ENCODE measurements around the gene KRT9.
"Not testable (repeated sequence)": the region's sequence is repeated elsewhere in the genome, so short reads cannot be mapped to it uniquely, and the experiment has no call there.

KRT9 gene

DNA sequence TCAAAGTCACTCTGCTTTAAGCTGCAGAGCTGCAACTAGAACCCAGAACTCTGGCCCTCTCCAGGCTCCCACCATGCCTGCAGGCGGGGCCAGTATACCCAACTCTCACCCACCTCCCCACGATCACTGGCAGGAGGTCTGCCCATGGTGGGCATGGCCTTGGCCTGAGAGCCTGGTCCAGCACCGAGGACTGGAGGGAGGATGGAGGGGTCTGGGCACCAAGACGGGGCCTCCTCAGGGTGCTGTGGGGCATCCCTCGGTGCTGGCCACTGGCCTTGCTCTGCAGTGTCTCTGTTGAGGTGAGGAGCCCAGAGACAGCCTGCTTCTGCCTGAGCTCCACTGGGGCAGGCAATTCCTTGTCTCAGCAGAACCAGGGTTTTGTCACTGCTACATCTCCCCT lies 42.2 kb upstream of the KRT9 start:
- DNase-seq (ENCODE audit: insufficient read length) = no peak
- no peak for FAIRE-seq
- no peak for TF ChIP-seq POLR2A (IDR thresholded peaks at IDR 0.05; ENCODE audit: low read depth, low read length)
- TF ChIP-seq TAF1 (IDR thresholded peaks at IDR 0.05; ENCODE audit: borderline replicate concordance, low read depth, low read length) = no peak
- TF ChIP-seq POLR2AphosphoS5 (IDR thresholded peaks at IDR 0.05; ENCODE audit: low read depth, low read length) = no peak

DNA sequence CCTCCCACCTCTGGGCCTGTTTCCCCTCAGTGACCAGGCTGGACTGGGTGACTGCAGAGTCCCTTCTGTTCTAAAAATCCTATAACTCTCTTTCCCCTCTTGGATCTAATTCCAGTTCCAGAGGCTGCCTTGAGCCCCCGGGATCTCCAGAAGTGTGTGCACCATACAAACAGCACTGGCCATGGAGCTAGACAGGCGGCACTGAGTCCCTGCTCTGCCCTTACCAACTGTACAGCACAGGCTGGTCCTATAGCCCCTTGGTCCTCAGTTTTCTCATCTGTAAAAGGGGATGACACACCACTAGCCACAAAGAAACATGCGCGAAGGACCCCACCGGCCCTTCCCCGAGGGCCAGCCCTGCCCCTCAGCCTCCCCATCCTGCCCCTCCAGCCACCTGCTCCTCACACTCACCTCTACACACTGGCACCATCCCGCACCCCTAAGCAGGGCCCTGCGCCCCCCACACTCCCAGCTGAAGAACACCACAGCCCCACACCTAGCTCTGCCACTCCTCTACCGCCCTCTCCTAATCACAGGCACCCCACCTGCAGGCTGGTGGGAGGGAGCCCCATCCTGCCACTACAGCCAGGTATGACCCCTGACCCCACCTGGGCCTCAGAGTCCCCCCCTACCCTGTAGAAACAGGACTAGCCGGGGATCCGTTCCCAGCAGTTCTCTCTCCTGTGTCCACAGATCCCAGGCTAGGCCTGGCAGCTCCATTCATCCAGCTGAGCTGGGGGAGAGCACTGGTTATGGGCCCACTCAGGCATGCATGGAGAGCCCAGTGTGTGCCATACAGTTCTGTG lies 41.6 kb upstream of the KRT9 start:
- DNase-seq (ENCODE audit: insufficient read length) (no peak), FAIRE-seq (no peak)
- TF ChIP-seq TAF1 (IDR thresholded peaks at IDR 0.05; ENCODE audit: borderline replicate concordance, low read depth, low read length) (no peak), POLR2AphosphoS5 (IDR thresholded peaks at IDR 0.05; ENCODE audit: low read depth, low read length) (no peak), POLR2A (IDR thresholded peaks at IDR 0.05; ENCODE audit: low read depth, low read length) (no peak)

DNA sequence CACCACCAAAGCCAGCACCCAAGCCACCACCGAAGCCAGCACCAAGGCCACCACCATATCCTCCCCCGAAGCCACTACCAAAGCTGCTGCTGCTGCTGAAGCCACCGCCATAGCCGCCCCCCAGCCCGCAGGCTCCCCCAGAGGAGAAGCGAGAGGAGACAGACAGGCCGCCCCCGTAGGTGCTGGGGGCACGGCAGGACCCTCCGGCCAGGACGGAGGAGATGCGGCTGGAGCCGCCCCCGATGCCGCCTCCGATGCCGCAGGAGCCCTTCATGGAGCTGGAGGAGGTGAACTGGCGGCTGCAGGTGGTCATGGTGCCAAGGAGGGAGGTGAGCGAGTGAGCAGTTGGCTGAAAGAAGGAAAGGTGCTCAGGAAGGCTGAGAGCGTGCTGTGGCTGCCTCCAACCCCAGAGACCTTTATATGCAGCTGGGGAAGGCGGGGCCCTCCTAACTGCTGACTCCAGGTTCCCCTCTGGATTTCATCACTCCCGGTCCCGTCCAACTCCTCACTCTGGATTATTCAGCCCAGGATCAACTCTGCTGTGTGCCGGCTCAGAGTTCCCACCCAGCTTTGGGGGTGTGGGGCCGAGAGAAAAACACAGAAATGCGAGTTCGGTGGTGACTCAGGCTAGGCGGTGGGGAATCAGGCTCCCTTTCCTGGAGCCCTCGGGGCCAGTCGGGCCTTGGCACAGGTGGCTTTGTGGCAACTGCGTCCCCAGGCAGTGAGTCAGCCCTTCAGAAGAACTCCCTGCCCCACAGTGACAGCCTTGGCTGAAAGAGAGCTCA lies 40.7 kb upstream of the KRT9 start, which contains the start of gene KRT16:
Gene KRT16, minus strand, starts transcription at position 392 of the 785 bp plus-strand sequence. Its CDS starts 79 bp downstream, at position 313.
- FAIRE-seq; DNase-seq (ENCODE audit: insufficient read length): not testable (repeated sequence)

DNA sequence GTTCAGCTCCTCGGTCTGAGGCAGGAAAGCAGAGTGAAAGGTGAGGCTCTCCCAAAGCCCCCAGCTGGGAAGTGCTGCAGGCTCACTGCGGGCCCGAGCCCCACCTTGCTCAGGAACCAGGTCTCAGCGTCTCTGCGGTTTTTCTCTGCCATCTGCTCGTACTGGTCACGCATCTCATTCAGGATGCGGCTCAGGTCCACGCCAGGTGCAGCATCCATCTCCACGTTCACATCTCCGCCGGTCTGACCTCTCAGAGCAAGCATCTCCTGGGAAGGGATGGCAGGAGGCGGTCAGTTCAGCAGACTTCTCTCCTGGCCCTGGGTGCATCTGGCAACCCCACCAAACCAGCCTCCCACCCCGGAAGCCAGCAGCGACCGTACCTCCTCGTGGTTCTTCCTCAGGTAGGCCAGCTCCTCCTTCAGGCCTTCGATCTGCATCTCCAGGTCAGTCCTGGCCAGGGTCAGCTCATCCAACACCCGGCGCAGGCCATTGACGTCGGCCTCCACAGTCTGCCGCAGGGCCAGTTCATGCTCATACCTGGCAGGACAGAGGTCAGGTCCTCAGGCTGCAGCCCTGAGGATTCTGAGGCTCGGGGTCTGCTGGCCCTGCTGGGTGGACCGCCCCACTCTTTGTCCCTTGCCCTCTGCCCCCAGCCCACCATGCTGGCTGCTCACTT lies 39.2 kb upstream of the KRT9 start:
- no peak for TF ChIP-seq POLR2A (IDR thresholded peaks at IDR 0.05; ENCODE audit: low read depth, low read length)
- no peak for TF ChIP-seq TAF1 (IDR thresholded peaks at IDR 0.05; ENCODE audit: borderline replicate concordance, low read depth, low read length)
- TF ChIP-seq POLR2AphosphoS5 (IDR thresholded peaks at IDR 0.05; ENCODE audit: low read depth, low read length) = no peak
- DNase-seq (ENCODE audit: insufficient read length) (no peak), FAIRE-seq (no peak)

DNA sequence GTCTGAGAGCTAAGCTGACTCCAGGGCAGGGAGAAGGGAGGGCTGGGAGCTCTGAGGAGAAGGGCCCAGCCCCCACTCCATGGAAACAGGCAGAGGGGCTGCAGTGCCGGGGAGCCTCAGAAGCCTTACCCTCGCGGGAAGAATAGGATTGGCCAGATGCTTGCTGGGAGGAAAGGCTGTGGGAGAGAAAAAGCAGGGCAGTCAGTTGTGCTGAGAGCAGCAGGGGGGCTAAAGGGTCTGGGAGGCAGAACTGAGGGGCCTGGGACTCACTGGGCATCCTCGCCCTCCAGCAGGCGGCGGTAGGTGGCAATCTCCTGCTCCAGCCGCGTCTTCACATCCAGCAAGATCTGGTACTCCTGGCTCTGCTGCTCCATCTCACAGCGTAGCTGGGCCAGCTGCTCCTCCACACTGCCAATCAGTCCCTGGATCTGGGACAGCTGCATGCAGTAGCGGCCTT lies 38.2 kb upstream of the KRT9 start:
- not testable (repeated sequence) for FAIRE-seq; DNase-seq (ENCODE audit: insufficient read length)

DNA sequence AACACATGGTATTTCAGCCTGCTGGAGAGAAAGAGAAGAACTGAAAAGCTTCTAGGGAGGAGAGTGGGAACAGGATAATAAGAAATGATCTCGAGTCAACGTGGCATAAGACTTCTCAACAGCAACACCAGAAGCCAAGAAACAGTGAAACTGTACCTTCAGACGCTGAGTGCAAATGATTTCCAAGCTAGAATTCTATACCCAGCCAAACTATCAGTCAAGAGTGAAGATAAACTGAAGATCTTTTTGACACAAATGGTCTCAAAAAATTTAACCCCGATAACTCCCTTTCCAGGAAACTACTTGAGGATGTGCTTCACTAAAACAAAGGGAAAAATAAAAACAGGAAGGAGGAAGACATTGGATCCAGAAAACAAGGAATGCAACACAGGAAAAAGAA lies 35.1 kb upstream of the KRT9 start:
- not testable (repeated sequence) for DNase-seq (ENCODE audit: insufficient read length); FAIRE-seq

DNA sequence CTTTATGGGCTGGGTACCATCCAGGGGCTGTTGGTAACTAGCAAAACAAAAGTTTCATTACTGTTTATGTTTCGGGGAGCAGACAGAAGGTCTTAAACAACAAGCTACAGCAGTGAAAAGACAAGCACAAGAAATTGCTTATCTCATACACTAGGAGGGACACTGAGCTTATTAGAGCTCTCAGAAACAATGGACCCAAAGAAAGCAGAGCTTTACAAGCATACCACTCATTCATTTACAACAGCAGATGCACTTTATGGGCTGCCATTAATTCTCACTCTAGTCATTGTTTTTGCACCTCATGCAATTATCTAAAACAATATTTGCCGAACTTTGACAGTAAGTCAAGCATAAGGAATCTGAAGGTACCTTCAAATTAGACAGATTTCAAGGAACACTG lies 30.7 kb upstream of the KRT9 start:
- no peak for TF ChIP-seq TAF1 (IDR thresholded peaks at IDR 0.05; ENCODE audit: borderline replicate concordance, low read depth, low read length)
- no peak for TF ChIP-seq POLR2A (IDR thresholded peaks at IDR 0.05; ENCODE audit: low read depth, low read length)
- no peak for TF ChIP-seq POLR2AphosphoS5 (IDR thresholded peaks at IDR 0.05; ENCODE audit: low read depth, low read length)
- no peak for FAIRE-seq
- DNase-seq (ENCODE audit: insufficient read length) = no peak

DNA sequence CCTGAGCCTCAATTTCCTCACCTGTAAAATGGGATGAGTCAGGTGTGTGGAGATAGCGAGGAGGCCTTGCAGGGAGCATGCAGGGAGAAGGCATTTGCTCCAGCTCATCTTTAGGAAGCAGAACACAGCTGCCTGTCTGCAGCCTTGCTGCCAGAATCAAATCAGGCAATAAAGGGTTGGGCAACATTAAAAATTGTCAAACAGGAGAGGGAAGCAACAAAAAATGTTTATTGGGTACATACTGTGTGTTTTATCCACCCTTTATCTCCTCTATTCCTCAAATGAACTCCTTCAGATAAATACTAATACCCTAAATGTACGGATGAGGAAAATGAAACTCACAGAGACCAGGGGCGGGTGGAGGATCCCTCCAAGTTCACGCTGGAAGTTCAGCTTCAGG lies 28.5 kb upstream of the KRT9 start:
- FAIRE-seq (no peak), DNase-seq (ENCODE audit: insufficient read length) (no peak)
- no peak for TF ChIP-seq POLR2AphosphoS5 (IDR thresholded peaks at IDR 0.05; ENCODE audit: low read depth, low read length)
- TF ChIP-seq TAF1 (IDR thresholded peaks at IDR 0.05; ENCODE audit: borderline replicate concordance, low read depth, low read length) = no peak
- no peak for TF ChIP-seq POLR2A (IDR thresholded peaks at IDR 0.05; ENCODE audit: low read depth, low read length)

DNA sequence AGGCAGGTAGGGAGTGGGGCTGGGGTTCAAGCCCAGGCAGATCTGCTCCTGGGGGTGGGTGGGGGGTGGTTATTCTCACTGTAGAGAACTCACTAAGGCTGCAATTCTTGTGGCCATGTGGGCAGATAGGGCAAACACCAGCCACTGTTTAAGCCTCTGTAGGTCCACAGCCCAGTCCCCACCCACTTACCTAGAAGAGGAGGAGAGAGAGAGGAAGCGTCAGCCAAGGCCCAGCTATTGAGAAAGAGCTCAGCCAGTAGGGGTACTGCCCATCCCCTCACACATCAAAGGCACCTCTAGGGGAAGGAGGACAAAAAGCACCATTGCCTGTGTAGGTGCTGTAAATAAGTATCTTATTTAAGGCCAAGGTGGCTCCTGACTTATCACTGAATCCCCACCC lies 27.8 kb upstream of the KRT9 start:
- TF ChIP-seq POLR2AphosphoS5 (IDR thresholded peaks at IDR 0.05; ENCODE audit: low read depth, low read length) = no peak
- no peak for TF ChIP-seq TAF1 (IDR thresholded peaks at IDR 0.05; ENCODE audit: borderline replicate concordance, low read depth, low read length)
- no peak for DNase-seq (ENCODE audit: insufficient read length)
- FAIRE-seq = no peak

DNA sequence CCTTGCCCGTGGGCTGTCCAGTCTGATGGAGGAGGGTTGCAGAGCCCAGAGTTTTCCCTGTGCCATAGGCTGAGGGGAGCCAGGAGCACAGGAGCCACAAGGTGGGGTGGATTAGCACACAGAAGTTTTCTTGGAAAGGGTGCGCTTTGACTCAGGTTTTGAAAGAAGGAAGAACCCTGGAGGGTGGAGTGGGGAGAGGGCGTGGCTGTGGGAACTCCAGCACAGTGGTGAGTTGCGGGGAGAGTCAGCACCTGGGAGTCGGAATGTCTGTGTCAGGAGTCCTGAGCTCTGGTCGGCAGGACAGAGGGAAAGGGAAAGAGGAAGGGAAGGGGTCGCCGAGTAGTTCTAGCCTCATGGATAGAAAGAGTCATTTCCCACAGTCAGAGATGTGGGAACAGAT lies 23.7 kb upstream of the KRT9 start:
- TF ChIP-seq POLR2A (IDR thresholded peaks at IDR 0.05; ENCODE audit: low read depth, low read length) (no peak), POLR2AphosphoS5 (IDR thresholded peaks at IDR 0.05; ENCODE audit: low read depth, low read length) (no peak), TAF1 (IDR thresholded peaks at IDR 0.05; ENCODE audit: borderline replicate concordance, low read depth, low read length) (no peak)
- FAIRE-seq (no peak), DNase-seq (ENCODE audit: insufficient read length) (no peak)

DNA sequence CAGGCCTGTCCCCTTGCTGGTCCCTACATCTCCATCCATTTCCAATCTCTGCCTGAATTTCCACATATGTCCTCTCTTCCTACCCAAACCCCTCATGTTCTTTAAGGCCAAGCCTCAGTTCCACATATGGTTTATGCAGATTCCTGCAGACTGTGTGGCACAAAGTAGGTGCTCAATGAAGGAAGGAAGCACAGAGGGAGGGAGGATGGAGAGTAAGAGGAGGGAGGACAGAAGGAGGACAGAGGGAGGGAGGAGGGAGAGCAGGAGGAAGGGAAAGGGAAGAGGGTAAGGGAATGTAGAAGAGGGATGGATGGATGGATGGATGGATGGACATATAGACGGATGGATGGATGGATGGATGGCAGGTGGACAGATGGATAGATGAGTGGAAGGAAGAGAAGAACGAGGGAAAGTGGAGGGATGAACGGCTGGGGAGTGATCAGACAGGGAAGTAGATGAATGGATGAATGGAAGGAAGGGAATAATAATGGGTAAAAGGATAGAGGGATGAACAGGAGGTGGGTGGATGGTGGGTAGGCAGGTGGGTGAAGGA lies 22.6 kb upstream of the KRT9 start:
- TF ChIP-seq TAF1 (IDR thresholded peaks at IDR 0.05; ENCODE audit: borderline replicate concordance, low read depth, low read length) (no peak), POLR2A (IDR thresholded peaks at IDR 0.05; ENCODE audit: low read depth, low read length) (no peak), POLR2AphosphoS5 (IDR thresholded peaks at IDR 0.05; ENCODE audit: low read depth, low read length) (no peak)
- FAIRE-seq = no peak
- no peak for DNase-seq (ENCODE audit: insufficient read length)

Data from GM12892 (cell line).